Large intestine (tissue), 3 donors: Measurements from ENCODE around the gene MAMDC2. TPM values are rescaled to one million over a fixed set of nuclear protein-coding genes. Genes with fewer than 3 reads are reported as not detected.
A peak's percentile ranks its signal among the peaks of the same experiment; 100 is the strongest.

Experiments used
- DNase-seq, 2 donors: peaks; one replicate each; pipeline versions ENCODE4 v3.0.0 to v3.0.0-alpha.2; 2013
- H3K27ac ChIP-seq: one replicate; pipeline ENCODE4 v1.5.1; 2013; ENCODE audit warnings: low read length
- H3K27me3 ChIP-seq: 2 replicates; pipeline ENCODE4 v1.6.1; 2013; ENCODE audit warnings: low read length; ENCODE audit not compliant: control insufficient read depth, insufficient read depth
- H3K36me3 ChIP-seq: 2 replicates; pipeline ENCODE4 v1.6.1; 2013; ENCODE audit warnings: low read length; ENCODE audit not compliant: control insufficient read depth, insufficient read depth
- H3K4me1 ChIP-seq: one replicate; pipeline ENCODE4 v1.6.1; 2013; ENCODE audit warnings: low read length; ENCODE audit not compliant: control insufficient read depth, insufficient read depth
- H3K4me3 ChIP-seq: one replicate; pipeline ENCODE4 v1.5.1; 2013; ENCODE audit warnings: low read length
- H3K9me3 ChIP-seq: one replicate; pipeline ENCODE4 v1.6.1; 2013; ENCODE audit warnings: mild to moderate bottlenecking, low read depth, low read length, moderate library complexity; ENCODE audit not compliant: control insufficient read depth
- WGBS: methylation state at CpG from one replicate; pipeline ENCODE4 v1.1.5; 2013; ENCODE audit warnings: low lambda C conversion rate; ENCODE audit not compliant: insufficient coverage; 5-methylcytosine and 5-hydroxymethylcytosine counted together
- polyA plus RNA-seq: library from polyadenylated mRNA; unstranded; fragments of 120-200 nt; gene quantifications from one replicate; pipeline ENCODE4 v1.2.1, GENCODE V29; 2013

MAMDC2 gene
- polyA plus RNA-seq, 1 donor = 7.9 TPM

- no peaks in the 10 kb centered on the region for H3K36me3 ChIP-seq
- H3K27me3 ChIP-seq = no peaks in the 10 kb centered on the region
- H3K27ac ChIP-seq = no peak overlapping the region
- no CpG with 5 or more reads among the region's 1 CpG for WGBS
- peaks cover 4% of the 10 kb centered on the region for H3K4me1 ChIP-seq
- H3K4me3 ChIP-seq = no peak overlapping the region
- no peak for DNase-seq
- H3K9me3 ChIP-seq = no peaks in the 10 kb centered on the region
These were observed 37.5 kb downstream of the MAMDC2 start for GRCh38 chr9:70081120-70081495.

DNA sequence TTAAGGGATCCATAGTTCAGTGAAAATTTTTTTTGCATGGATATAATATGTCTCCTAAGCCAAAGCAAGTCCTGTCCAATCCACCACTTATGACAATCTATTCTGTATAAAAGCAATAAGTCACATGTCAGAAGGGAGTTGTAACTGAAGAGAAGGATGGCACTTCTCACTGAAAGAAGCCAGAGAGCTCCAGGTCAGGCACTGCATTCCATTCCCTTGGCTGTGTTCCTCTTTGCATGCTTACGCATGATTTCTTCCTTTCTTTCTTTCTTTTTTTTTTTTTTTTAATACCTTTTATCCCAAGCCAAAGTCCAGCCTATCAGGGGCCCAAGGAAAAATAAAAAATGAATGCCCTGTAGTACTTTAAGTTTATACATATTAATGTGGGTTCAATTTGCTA, 39.8 kb downstream of the MAMDC2 start:
- no peak overlapping the region for H3K4me3 ChIP-seq
- WGBS = 100% methylated on average over 1 of the region's 1 CpG
- no peak overlapping the region for H3K27ac ChIP-seq
- H3K27me3 ChIP-seq = no peaks in the 10 kb centered on the region
- H3K9me3 ChIP-seq = no peaks in the 10 kb centered on the region
- no peaks in the 10 kb centered on the region for H3K36me3 ChIP-seq
- H3K4me1 ChIP-seq = peaks cover 4% of the 10 kb centered on the region
- no peak for DNase-seq

- H3K36me3 ChIP-seq = no peaks in the 10 kb centered on the region
- no peaks in the 10 kb centered on the region for H3K9me3 ChIP-seq
- no peaks in the 10 kb centered on the region for H3K4me1 ChIP-seq
- H3K4me3 ChIP-seq = no peak overlapping the region
- WGBS = 59% methylated on average over 2 of the region's 4 CpGs
- DNase-seq = no peak
- no peak overlapping the region for H3K27ac ChIP-seq
- H3K27me3 ChIP-seq = no peaks in the 10 kb centered on the region
These were observed 41.6 kb downstream of the MAMDC2 start for GRCh38 chr9:70085241-70085640.

- Histone ChIP-seq H3K27ac (no peak overlapping the region), H3K9me3 (no peaks in the 10 kb centered on the region), H3K4me1 (no peaks in the 10 kb centered on the region), H3K27me3 (no peaks in the 10 kb centered on the region), H3K36me3 (no peaks in the 10 kb centered on the region), H3K4me3 (no peak overlapping the region)
- WGBS = 100% methylated on average over 1 of the region's 2 CpGs
- no peak for DNase-seq
These were observed 47.5 kb downstream of the MAMDC2 start for GRCh38 chr9:70091103-70091502.

DNA sequence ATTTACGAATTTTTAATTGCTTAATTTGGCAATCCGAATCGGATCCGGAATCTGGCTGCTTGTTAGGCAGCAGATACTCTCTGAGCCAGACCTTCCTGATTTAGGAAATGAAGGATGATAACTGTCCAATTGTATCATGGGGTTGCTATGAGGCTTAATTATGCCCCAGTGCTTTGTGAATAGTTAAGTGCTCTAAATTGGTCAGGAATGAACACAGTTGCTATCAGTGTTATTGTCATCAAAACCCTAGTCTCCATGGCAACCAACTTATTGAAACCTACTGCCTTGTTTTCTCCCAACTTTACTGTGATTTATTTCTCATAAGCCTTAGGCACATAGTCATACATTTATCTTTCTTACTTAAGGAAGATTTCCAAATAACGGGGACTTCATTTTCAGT, 47.9 kb downstream of the MAMDC2 start:
- H3K4me3 ChIP-seq = no peak overlapping the region
- no peak for DNase-seq
- H3K27me3 ChIP-seq = no peaks in the 10 kb centered on the region
- H3K9me3 ChIP-seq = no peaks in the 10 kb centered on the region
- H3K4me1 ChIP-seq = no peaks in the 10 kb centered on the region
- H3K27ac ChIP-seq = no peak overlapping the region
- 48% methylated on average over 2 of the region's 5 CpGs for WGBS
- no peaks in the 10 kb centered on the region for H3K36me3 ChIP-seq

DNA sequence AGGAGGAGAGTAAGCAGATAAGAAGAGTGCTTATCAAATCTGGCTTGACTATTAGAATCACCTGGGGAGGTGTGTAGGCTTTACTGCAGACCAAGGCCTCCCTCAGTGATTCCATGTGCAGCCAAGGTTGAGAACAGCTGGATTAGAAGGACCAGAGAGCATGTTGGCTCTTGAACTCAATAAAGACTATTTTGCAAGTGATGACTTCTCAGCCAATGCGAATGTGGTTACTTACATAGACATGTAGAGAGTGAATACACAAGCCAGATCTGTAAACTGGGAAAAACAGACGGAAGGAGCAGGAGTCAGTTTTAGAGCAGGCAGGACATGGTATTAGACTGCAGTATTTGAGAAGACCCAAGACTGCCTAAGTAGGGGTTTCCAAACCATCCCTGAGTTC, 48.5 kb downstream of the MAMDC2 start:
- WGBS = 100% methylated on average over 1 of the region's 2 CpGs
- no peak overlapping the region for H3K27ac ChIP-seq

GRCh38 chr9:70093095-70093494, 49.4 kb downstream of the MAMDC2 start:
- no peaks in the 10 kb centered on the region for H3K36me3 ChIP-seq
- DNase-seq = no peak
- no peaks in the 10 kb centered on the region for H3K4me1 ChIP-seq
- H3K27ac ChIP-seq = no peak overlapping the region
- H3K27me3 ChIP-seq = no peaks in the 10 kb centered on the region
- no peaks in the 10 kb centered on the region for H3K9me3 ChIP-seq
- no peak overlapping the region for H3K4me3 ChIP-seq

More for the DNA sequence above, 48.5 kb downstream of the MAMDC2 start:
- DNase-seq = no peak
- H3K36me3 ChIP-seq = no peaks in the 10 kb centered on the region
- H3K27me3 ChIP-seq = no peaks in the 10 kb centered on the region
- no peaks in the 10 kb centered on the region for H3K4me1 ChIP-seq
- no peak overlapping the region for H3K4me3 ChIP-seq
- H3K9me3 ChIP-seq = no peaks in the 10 kb centered on the region

DNA sequence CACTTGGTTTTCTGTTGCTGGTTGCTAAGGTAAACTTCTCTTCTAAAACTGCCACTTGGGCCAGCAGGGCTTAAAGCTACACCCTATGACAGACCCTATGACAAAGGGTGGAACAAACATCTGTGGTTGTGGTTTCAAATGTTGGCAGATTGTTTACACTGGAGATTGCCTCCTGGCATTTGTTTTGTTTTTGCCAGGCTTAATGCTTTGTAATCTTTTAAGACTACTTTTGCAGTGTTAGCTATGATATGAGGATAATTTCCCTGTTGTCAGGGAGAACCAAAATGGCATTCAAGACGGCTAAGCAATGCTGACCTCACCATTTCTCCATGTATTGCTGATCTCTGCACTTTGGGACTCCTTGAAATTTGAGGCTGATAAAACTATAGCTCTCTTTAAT, 50.3 kb downstream of the MAMDC2 start:
- Histone ChIP-seq H3K9me3 (no peaks in the 10 kb centered on the region), H3K27me3 (no peaks in the 10 kb centered on the region), H3K27ac (no peak overlapping the region), H3K4me3 (no peak overlapping the region), H3K36me3 (no peaks in the 10 kb centered on the region), H3K4me1 (no peaks in the 10 kb centered on the region)
- DNase-seq = no peak
- no CpG with 5 or more reads among the region's 1 CpG for WGBS

DNA sequence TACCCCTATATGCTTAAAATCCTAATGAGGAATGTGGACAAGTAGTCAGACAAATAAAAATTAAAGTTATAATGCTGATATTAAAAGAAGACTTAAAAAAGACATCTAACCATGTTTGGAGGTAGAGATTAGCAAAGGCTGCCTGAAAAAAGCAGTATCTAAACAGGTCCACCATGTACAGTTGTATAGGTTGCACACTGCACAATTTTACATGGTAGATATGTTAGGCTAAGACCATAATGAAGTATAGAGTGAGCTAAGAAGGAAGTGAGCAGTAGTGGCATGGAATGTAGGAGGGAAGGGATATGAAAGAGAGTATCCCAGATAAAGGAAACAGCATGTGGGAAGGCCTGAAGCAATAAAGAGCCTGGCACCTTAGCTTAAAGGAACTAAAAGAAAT, 51.1 kb downstream of the MAMDC2 start:
- H3K9me3 ChIP-seq = no peaks in the 10 kb centered on the region
- no peaks in the 10 kb centered on the region for H3K27me3 ChIP-seq
- DNase-seq = no peak
- H3K27ac ChIP-seq = no peak overlapping the region
- H3K4me3 ChIP-seq = no peak overlapping the region
- H3K36me3 ChIP-seq = no peaks in the 10 kb centered on the region
- H3K4me1 ChIP-seq = no peaks in the 10 kb centered on the region

- no peaks in the 10 kb centered on the region for H3K9me3 ChIP-seq
- H3K4me3 ChIP-seq = no peak overlapping the region
- no peaks in the 10 kb centered on the region for H3K27me3 ChIP-seq
- H3K36me3 ChIP-seq = no peaks in the 10 kb centered on the region
- H3K4me1 ChIP-seq = no peaks in the 10 kb centered on the region
- no peak overlapping the region for H3K27ac ChIP-seq
- WGBS = 100% methylated on average over 2 of the region's 4 CpGs
- no peak for DNase-seq
These were observed 53.5 kb downstream of the MAMDC2 start for GRCh38 chr9:70097187-70097586.

DNA sequence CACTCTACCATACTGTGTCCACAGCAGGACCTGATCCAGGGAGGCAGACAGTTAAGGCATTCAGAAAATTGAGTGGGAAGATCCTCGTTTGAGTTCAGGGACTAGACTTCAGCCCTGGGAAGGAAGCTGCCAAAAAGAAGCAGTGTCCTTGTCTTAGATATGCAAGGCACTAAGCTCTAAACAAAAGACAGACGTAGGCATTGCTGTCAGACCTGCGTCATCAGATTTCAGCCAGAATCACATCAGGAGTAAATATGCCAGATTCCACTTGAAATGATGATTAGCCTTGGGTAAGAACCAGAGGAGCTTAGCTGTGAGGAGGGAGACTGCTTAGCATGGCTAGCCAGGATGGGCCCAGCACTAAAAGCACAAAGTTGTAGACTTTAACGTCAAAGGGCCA, 56.7 kb downstream of the MAMDC2 start:
- Histone ChIP-seq H3K4me1 (no peaks in the 10 kb centered on the region), H3K9me3 (no peaks in the 10 kb centered on the region), H3K36me3 (no peaks in the 10 kb centered on the region), H3K27ac (no peak overlapping the region), H3K4me3 (no peak overlapping the region), H3K27me3 (no peaks in the 10 kb centered on the region)
- DNase-seq = peak in 1 of 2 donors; percentile 15
- no CpG with 5 or more reads among the region's 4 CpGs for whole genome bisulfite sequencing
